ENCODE data around the gene DUSP15.
"Not testable (repeated sequence)": the region's sequence is repeated elsewhere in the genome, so short reads cannot be mapped to it uniquely, and the experiment has no call there.

The DUSP15 gene

GRCh38 chr20:31820228-31820627, 50.1 kb downstream of the DUSP15 start:
- DNase-seq, result no peak

- DNase-seq, result no peak
Observed at GRCh38 chr20:31819083-31819784, 51.1 kb downstream of the DUSP15 start, which contains the start of gene MYLK2. TSS of gene MYLK2 (plus strand) at chr20:31819356. CDS start at chr20:31819581, 225 bp downstream.

- DNase-seq, result no peak
Observed at GRCh38 chr20:31818376-31818908, 51.9 kb downstream of the DUSP15 start.

DNA sequence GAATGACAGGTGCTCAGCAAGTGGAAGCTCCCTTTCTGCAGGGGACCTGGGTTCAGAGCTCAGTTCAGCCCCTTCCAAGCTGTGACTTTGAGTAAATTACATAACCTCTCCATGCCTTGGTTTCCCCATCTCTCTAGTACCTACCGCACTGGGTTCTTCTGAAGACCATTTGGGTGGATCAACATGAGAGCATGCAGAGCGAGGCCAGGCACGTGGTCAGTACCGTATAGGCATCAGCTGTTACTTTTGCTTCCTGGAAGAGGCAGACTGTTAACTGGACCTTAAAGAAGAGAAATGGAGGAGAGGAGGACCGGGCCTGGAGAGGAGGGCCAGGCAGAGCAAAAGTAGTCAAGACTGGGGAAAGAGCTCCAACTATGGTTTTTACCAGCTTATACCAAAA, 52.9 kb downstream of the DUSP15 start:
- DNase-seq, result no peak

GRCh38 chr20:31816221-31816620, 54.1 kb downstream of the DUSP15 start:
- no peak for DNase-seq

- no peak for DNase-seq
Observed at GRCh38 chr20:31815408-31816188, 54.7 kb downstream of the DUSP15 start.

- not testable (repeated sequence) for DNase-seq
Observed at GRCh38 chr20:31814142-31814541, 56.2 kb downstream of the DUSP15 start.

DNA sequence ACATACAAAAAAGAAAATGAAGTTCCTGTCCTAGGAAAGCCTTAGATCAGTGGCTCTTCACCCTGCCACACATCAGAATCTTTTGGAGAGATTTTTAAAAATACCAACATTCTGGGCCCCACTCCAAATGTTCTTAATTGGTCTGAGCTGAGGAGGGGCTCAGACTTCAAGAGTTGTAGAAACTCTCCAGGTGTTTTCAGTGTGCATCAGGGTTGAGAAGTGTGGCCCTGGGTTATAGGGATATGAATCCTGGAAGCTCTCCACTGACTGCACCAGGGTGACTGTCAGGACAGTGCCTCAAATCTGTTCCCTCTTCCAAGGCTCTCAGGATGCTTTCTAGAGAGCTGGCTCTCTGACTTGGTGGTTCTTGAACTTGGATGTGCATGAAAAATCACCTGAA, 56.7 kb downstream of the DUSP15 start:
- DNase-seq, result no peak

GRCh38 chr20:31811796-31812728, 58.3 kb downstream of the DUSP15 start:
- no peak for DNase-seq

DNA sequence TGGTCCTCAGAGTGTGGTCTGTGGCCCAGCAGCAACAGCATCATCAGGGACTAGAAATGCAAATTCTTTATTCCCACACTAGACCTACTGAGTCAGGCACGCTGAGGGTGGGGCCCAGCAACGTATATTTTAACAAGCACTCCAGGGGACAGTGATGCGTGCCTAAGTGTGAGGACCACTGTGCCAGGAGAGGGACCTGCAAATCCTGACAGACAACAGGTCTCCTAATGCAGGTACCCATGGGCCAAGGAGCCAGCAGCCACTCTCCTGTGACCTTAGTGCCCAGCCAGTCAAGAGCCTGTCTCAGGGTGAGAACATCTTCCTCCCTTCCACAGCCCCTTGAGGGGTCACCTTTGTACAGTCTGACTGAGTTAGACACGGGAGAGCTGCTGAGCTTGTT, 59.1 kb downstream of the DUSP15 start:
- DNase-seq, result no peak
